Endothelial cell of umbilical vein (primary cell): ENCODE results near the gene ZP1. TPM values are rescaled to one million over a fixed set of nuclear protein-coding genes. Genes with fewer than 3 reads are reported as not detected.

ENCODE experiments used
- BruUV-seq: library from RNA; stranded (reverse); fragments of 400-500 nt; replicated peaks from 2 replicates; lab custom pipeline; 2021; lab: Mats Ljungman, UMichigan
- CTCF ChIA-PET: fragments of 300-600, 350-600 bp; sonication (Branson Sonifier 250); formaldehyde crosslinking; loops from one replicate; lab custom pipeline; 2021; ENCODE audit warnings: antibody characterized with exemption, inconsistent platforms; lab: Charles Lee
- POLR2A ChIA-PET: fragments of 300-600, 350-600 bp; sonication (Branson Sonifier 250); formaldehyde crosslinking; loops from one replicate; lab custom pipeline; 2021; ENCODE audit warnings: antibody characterized with exemption, inconsistent platforms; lab: Charles Lee
- DNase-seq: peaks from one replicate; pipeline ENCODE4 v3.0.0-alpha.2; 2011; ENCODE audit warnings: low read depth, low spot score
- FAIRE-seq: peaks from 2 replicates; lab custom pipeline; 2011; peaks lifted over from hg19 to GRCh38; lab: Jason Lieb, UNC
- H2AFZ ChIP-seq: 2 replicates; pipeline ENCODE4 v1.6.0; 2012; ENCODE audit warnings: low read depth, low read length, control low read depth, inconsistent platforms
- H3K27ac ChIP-seq: 2 replicates; pipeline ENCODE4 v1.5.1; 2011; ENCODE audit warnings: low read depth, mild to moderate bottlenecking, control low read depth, low read length, moderate library complexity; ENCODE audit not compliant: insufficient read depth
- H3K27me3 ChIP-seq, 2 experiments: 2 replicates each; pipeline versions ENCODE4 v1.6.0 to v1.6.1; 2011; ENCODE audit warnings: low read length in 2 of 2, mixed read lengths in 1 of 2; ENCODE audit not compliant: control insufficient read depth in 2 of 2, insufficient read depth in 2 of 2
- H3K36me3 ChIP-seq, 2 experiments: 2 replicates in 1 of 2; 3 replicates in 1 of 2; pipeline ENCODE4 v1.5.1; 2011; ENCODE audit warnings: low read length in 2 of 2, mild to moderate bottlenecking in 1 of 2, moderate library complexity in 1 of 2; ENCODE audit not compliant: control insufficient read depth in 2 of 2, insufficient read depth in 2 of 2; ENCODE audit errors: extremely low read depth in 1 of 2
- H3K4me1 ChIP-seq: 3 replicates; pipeline ENCODE4 v1.5.1; 2011; ENCODE audit warnings: mild to moderate bottlenecking, low read length; ENCODE audit not compliant: control insufficient read depth, insufficient read depth; ENCODE audit errors: extremely low read depth
- H3K4me2 ChIP-seq: 2 replicates; pipeline ENCODE4 v1.6.1; 2011; ENCODE audit warnings: low read length, control low read depth, mixed read lengths; ENCODE audit not compliant: insufficient read depth
- H3K4me3 ChIP-seq, 3 experiments: fragments of 200-600 bp in 1 of 3; sonication (generic), shearing (Covaris generic) in 1 of 3; replicated peaks in 1 of 3; 2 replicates each; pipeline ENCODE4 v1.5.1; 2011 to 2016; ENCODE audit warnings: control low read depth in 3 of 3, low read length in 3 of 3, mild to moderate bottlenecking in 2 of 3, inconsistent platforms in 1 of 3, low read depth in 1 of 3, moderate library complexity in 1 of 3; ENCODE audit not compliant: insufficient read depth in 1 of 3
- H3K79me2 ChIP-seq: 2 replicates; pipeline ENCODE4 v1.6.0; 2012; ENCODE audit warnings: low read length, inconsistent platforms; ENCODE audit not compliant: control insufficient read depth, insufficient read depth
- H3K9ac ChIP-seq: replicated peaks from 2 replicates; pipeline ENCODE3; 2011; ENCODE audit warnings: low read length, control low read depth; ENCODE audit not compliant: insufficient read depth; ENCODE audit errors: extremely low read depth
- H3K9me1 ChIP-seq: replicated peaks from 3 replicates; pipeline ENCODE4 v1.6.0; 2011; ENCODE audit warnings: mild to moderate bottlenecking, low read length; ENCODE audit not compliant: control insufficient read depth, insufficient read depth; ENCODE audit errors: extremely low read depth
- H3K9me3 ChIP-seq: replicated peaks from 2 replicates; pipeline ENCODE4 v1.5.1; 2012; ENCODE audit warnings: low read length, inconsistent platforms; ENCODE audit not compliant: control insufficient read depth, insufficient read depth
- H4K20me1 ChIP-seq: replicated peaks from 2 replicates; pipeline ENCODE3; 2011; ENCODE audit warnings: mild to moderate bottlenecking, low read length; ENCODE audit not compliant: control insufficient read depth, insufficient read depth; ENCODE audit errors: extremely low read depth
- CTCF ChIP-seq, 2 donors: IDR thresholded peaks; 1 replicate in 1 of 2; 2 replicates in 1 of 2; pipeline ENCODE4 v1.5.1; 2011; ENCODE audit warnings: low read length in 2 of 2, mild to moderate bottlenecking in 2 of 2, moderate library complexity in 2 of 2, control low read depth in 1 of 2, inconsistent platforms in 1 of 2, low read depth in 1 of 2; ENCODE audit not compliant: insufficient read depth in 1 of 2; ENCODE audit errors: extremely low read depth in 1 of 2
- EZH2 ChIP-seq: IDR thresholded peaks from 2 replicates; pipeline ENCODE4 v1.6.1; 2012; ENCODE audit warnings: borderline replicate concordance, low read depth, mild to moderate bottlenecking, moderate library complexity, low read length, inconsistent platforms; ENCODE audit not compliant: severe bottlenecking
- FOS ChIP-seq: IDR thresholded peaks from 2 replicates; pipeline ENCODE4 v1.6.1; 2011; ENCODE audit warnings: mild to moderate bottlenecking, low read length, moderate library complexity, borderline replicate concordance; ENCODE audit not compliant: insufficient read depth
- GATA2 ChIP-seq: IDR thresholded peaks from 2 replicates; pipeline ENCODE4 v1.7.0; 2011; ENCODE audit warnings: low read depth, mild to moderate bottlenecking, moderate library complexity, mixed read lengths, low read length; ENCODE audit not compliant: insufficient read length, insufficient read depth
- JUN ChIP-seq: IDR thresholded peaks from 2 replicates; pipeline ENCODE4 v1.6.1; 2011; ENCODE audit warnings: borderline replicate concordance, low read depth; ENCODE audit not compliant: insufficient read length, insufficient read depth
- MAX ChIP-seq: IDR thresholded peaks from 2 replicates; pipeline ENCODE4 v1.6.1; 2011; ENCODE audit not compliant: insufficient read depth, insufficient read length
- MYC ChIP-seq: IDR thresholded peaks from one replicate; pipeline ENCODE4 v1.6.1; 2011; ENCODE audit warnings: mild to moderate bottlenecking, low read depth, low read length
- POLR2A ChIP-seq: IDR thresholded peaks from 2 replicates; pipeline ENCODE4 v1.6.1; 2012; ENCODE audit warnings: low read depth, mild to moderate bottlenecking, control low read depth, low read length
- POLR2AphosphoS5 ChIP-seq: IDR thresholded peaks from 2 replicates; pipeline ENCODE4 v1.6.1; 2012; ENCODE audit warnings: low read depth, mild to moderate bottlenecking, control low read depth, low read length, moderate library complexity; ENCODE audit not compliant: insufficient read depth
- dilution Hi-C: fragments of 300-500 bp; cut with MboI; formaldehyde crosslinking; loops from one replicate; pipeline ENCODE4 v1.15.0; 2019; ENCODE audit warnings: low sequenced_read_pairs; ENCODE audit not compliant: extremely low pct_ligation_motif_present
- intact Hi-C: fragments of 100-400 bp; cut with micrococcal nuclease; formaldehyde crosslinking; loops from one replicate; pipeline ENCODE4 v1.10.0; 2022
- polyA plus RNA-seq, 4 experiments: library from polyadenylated mRNA; depleted of rRNA in 3 of 4; stranded (reverse) in 3 of 4; unstranded in 1 of 4; fragments of >200 nt; gene quantifications; 2 replicates each; pipeline versions ENCODE4 v1.2.1 to v1.2.3, GENCODE V29; 2011 to 2012; ENCODE audit warnings: missing spikeins in 1 of 4
- total RNA-seq: library from RNA; stranded (reverse); gene quantifications from 2 replicates; pipeline ENCODE4 v1.2.3, GENCODE V29; 2021

ZP1 gene
- total and polyA plus RNA-seq, 2 donors (not counting 3 experiments of a cell fraction or from before 2014, with no cell fraction given): not detected

GRCh38 chr11:60858731-60859464, 8.4 kb upstream of the ZP1 start:
- ChIA-PET POLR2A (no interaction called here), CTCF (interaction anchor here (0.6 to 1.8 kb wide), 3 partner anchors 16 to 84 kb away, joined by 3 to 7 read pairs (median 3); no protein-coding TSS in a partner anchor)
- Histone ChIP-seq H3K27ac (no peak overlapping the region), H2AFZ (no peak overlapping the region), H3K9me3 (no peaks in the 10 kb centered on the region), H3K79me2 (no peaks in the 10 kb centered on the region), H3K4me2 (no peak overlapping the region), H4K20me1 (no peaks in the 10 kb centered on the region), H3K9ac (no peak overlapping the region), H3K27me3 (no peaks in the 10 kb centered on the region), H3K36me3 (no peaks in the 10 kb centered on the region), H3K9me1 (no peaks in the 10 kb centered on the region), H3K4me1 (no peaks in the 10 kb centered on the region), H3K4me3 (no peak overlapping the region)
- dilution Hi-C loops: no loop called here
- DNase-seq (no peak), FAIRE-seq (no peak)
- no TSS peak for BruUV-seq
- intact Hi-C loops: no loop called here
- TF ChIP-seq MAX: no peak
- no peak for TF ChIP-seq GATA2
- no peak for TF ChIP-seq POLR2A
- no peak for TF ChIP-seq FOS
- no peak for TF ChIP-seq MYC
- TF ChIP-seq EZH2: no peak
- no peak for TF ChIP-seq JUN
- TF ChIP-seq POLR2AphosphoS5: no peak
- TF ChIP-seq CTCF (IDR thresholded peaks at IDR 0.05; ENCODE audit: extremely low read depth in 1 of 2, insufficient read depth in 1 of 2, low read depth in 1 of 2, low read length in 2 of 2): no peak
